Measurements from ENCODE around the gene NSD2. TPM values are rescaled to one million over a fixed set of nuclear protein-coding genes. Genes with fewer than 3 reads are reported as not detected.

NSD2 gene
- total and polyA plus RNA-seq, 4 donors = 59.0 to 102 (median 84.1) TPM

DNA sequence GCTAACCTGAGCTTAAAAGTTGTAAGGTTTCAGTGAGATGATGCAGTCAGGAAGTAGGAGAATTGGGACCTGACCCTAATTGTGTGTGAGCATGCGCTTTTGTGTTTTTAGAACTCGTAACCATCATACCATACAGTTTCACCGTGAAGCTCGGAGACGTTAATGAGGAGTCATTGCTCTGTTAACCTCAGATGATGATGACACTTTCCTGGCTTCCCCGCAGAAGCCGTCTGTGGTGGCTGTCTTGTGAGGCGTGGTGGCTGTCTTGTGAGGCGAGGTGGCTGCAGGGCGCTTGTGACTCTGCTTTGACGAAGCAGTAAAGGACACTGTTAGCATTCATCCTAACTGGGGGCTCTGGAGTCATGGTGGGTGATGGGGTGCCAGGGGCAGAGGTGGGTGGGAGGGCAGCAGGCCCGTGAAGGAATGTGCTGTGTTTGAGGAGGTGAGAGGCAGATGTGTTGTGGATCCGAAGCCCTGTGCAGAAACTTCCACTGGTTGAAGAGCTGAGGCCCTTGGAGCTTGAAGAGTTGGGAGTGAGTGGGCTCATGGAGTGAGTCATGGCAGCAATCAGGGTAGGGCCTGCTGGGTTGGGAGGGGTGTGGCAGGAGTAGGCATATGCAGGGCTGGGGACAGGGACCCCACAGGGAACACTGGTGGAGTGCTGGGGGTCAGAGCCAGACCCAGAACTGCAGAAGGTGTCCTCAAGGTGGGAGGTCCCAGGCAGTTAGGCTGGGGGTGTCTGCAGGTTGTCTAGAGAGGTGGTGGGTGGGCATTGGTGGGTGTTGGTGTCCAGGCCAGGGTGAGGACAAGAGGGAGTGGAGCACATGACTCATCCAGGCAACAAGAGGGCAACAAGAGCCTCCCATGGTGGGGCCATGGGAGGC, 57.4 kb downstream of the NSD2 start:
- H3K36me3 ChIP-seq (ENCODE audit: control insufficient read depth, insufficient read depth, low read length) = peaks cover 67% of the 10 kb centered on the region
- H3K27ac ChIP-seq (ENCODE audit: low read depth, low read length) = no peak overlapping the region
- 93% methylated on average over 10 of the region's 13 CpGs for WGBS (ENCODE audit: insufficient coverage)

DNA sequence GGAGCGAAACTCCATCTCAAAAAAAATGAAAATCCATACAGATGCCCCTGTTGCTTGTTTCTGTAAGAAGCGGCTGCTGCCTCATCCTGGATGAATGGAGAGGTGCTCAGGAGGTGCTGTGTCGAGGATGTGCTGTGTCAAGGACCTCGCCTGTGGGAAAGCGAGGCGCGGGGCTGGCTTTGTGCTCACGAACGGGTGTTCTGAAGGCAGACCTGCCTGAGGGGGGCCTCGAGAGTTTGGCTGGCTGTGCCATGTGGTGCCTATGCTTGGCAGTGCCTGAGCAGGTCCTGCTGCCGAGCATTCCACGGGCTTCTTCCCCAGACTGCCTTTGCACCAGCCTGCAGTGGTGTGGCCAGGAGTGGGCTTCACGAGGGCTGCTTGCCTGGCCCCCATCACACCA, 61.5 kb downstream of the NSD2 start:
- Histone ChIP-seq H3K36me3 (ENCODE audit: control insufficient read depth, insufficient read depth, low read length) (peaks cover 52% of the 10 kb centered on the region), H3K27ac (ENCODE audit: low read depth, low read length) (no peak overlapping the region), H3K27me3 (ENCODE audit: control insufficient read depth, insufficient read depth, low read length) (no peaks in the 10 kb centered on the region), H3K9me3 (ENCODE audit: control insufficient read depth, insufficient read depth, low read length) (no peaks in the 10 kb centered on the region), H3K4me3 (ENCODE audit: low read depth, low read length) (no peak overlapping the region), H3K4me1 (ENCODE audit: control insufficient read depth, insufficient read depth, low read length) (no peaks in the 10 kb centered on the region)
- WGBS (ENCODE audit: insufficient coverage) = 95% methylated on average over 12 of the region's 13 CpGs
- no peak for DNase-seq (ENCODE audit: low read depth in 4 of 6, low spot score in 6 of 6)

More for the DNA sequence above, 57.4 kb downstream of the NSD2 start:
- no peaks in the 10 kb centered on the region for H3K9me3 ChIP-seq (ENCODE audit: control insufficient read depth, insufficient read depth, low read length)
- no peaks in the 10 kb centered on the region for H3K27me3 ChIP-seq (ENCODE audit: control insufficient read depth, insufficient read depth, low read length)
- no peak overlapping the region for H3K4me3 ChIP-seq (ENCODE audit: low read depth, low read length)
- DNase-seq (ENCODE audit: low read depth in 4 of 6, low spot score in 6 of 6) = peak in 1 of 6 donors; percentile 4
- H3K4me1 ChIP-seq (ENCODE audit: control insufficient read depth, insufficient read depth, low read length) = no peaks in the 10 kb centered on the region

DNA sequence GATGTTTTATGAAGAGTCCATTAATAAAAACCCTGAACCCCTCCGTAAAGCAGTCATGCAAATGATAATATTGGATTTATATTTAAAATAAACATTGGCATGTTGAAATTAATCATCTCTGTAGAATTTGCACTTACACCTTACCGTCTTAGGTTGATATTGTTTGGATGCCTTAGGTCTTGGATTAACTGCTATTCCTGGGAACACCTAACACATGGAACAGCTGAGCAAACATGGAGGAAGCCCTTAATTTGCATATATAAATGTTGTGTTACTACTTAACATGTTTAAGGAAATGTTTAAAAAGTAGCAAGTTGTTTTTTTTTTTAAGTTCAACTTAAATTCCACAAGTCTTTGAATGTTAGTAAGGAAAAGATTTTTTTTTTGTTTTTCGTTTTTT, 62.5 kb downstream of the NSD2 start:
- Histone ChIP-seq H3K27ac (ENCODE audit: low read depth, low read length) (no peak overlapping the region), H3K27me3 (ENCODE audit: control insufficient read depth, insufficient read depth, low read length) (no peaks in the 10 kb centered on the region), H3K36me3 (ENCODE audit: control insufficient read depth, insufficient read depth, low read length) (peaks cover 51% of the 10 kb centered on the region), H3K9me3 (ENCODE audit: control insufficient read depth, insufficient read depth, low read length) (no peaks in the 10 kb centered on the region), H3K4me1 (ENCODE audit: control insufficient read depth, insufficient read depth, low read length) (no peaks in the 10 kb centered on the region), H3K4me3 (ENCODE audit: low read depth, low read length) (no peak overlapping the region)
- no peak for DNase-seq (ENCODE audit: low read depth in 4 of 6, low spot score in 6 of 6)
- 100% methylated on average over 1 of the region's 3 CpGs for WGBS (ENCODE audit: insufficient coverage)

DNA sequence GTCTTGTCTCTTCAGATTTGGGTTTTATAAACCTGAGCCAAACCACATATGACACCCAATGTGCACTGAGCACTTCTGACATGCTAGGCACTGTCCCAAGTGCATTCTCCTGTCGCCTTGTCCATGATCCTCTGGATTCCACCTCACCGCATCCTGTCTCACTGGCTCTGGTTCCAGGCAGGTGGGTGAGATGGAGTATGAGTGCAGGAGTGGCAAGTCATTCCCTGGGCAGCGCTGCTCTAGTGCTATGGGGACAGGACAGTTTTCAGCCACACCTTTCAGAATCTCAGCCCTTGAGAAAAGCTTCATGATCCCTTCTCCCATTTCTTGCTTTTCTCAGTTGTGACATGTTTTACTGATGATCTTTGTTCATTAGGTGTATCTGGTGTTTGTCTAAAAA, 66.4 kb downstream of the NSD2 start:
- Histone ChIP-seq H3K9me3 (ENCODE audit: control insufficient read depth, insufficient read depth, low read length) (no peaks in the 10 kb centered on the region), H3K36me3 (ENCODE audit: control insufficient read depth, insufficient read depth, low read length) (peaks cover 33% of the 10 kb centered on the region), H3K27ac (ENCODE audit: low read depth, low read length) (no peak overlapping the region), H3K4me1 (ENCODE audit: control insufficient read depth, insufficient read depth, low read length) (no peaks in the 10 kb centered on the region), H3K4me3 (ENCODE audit: low read depth, low read length) (no peak overlapping the region), H3K27me3 (ENCODE audit: control insufficient read depth, insufficient read depth, low read length) (no peaks in the 10 kb centered on the region)
- DNase-seq (ENCODE audit: low read depth in 4 of 6, low spot score in 6 of 6) = no peak
- WGBS (ENCODE audit: insufficient coverage) = 100% methylated on average over 2 of the region's 3 CpGs

DNA sequence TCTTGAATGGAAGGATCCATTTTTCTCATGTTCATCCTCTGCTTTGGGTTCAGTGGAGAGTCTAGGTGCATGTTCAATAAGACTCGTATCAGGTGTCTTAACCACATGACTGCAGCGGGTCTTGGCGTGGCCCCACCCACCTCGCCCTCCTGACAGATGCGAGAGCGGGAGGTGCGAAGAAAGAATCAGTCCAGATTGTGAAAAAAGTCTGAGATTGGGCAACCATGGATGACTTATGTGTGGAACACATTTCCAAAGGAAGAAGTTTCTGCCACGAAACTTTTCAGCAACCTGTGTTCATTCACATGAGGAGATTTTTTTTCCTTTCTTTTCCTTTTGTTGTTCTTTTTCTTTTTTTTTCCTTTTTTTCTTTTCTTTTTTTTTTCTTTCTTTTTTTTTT, 66.8 kb downstream of the NSD2 start:
- DNase-seq (ENCODE audit: low read depth in 4 of 6, low spot score in 6 of 6) = no peak
- H3K4me3 ChIP-seq (ENCODE audit: low read depth, low read length) = no peak overlapping the region
- H3K27me3 ChIP-seq (ENCODE audit: control insufficient read depth, insufficient read depth, low read length) = no peaks in the 10 kb centered on the region
- H3K4me1 ChIP-seq (ENCODE audit: control insufficient read depth, insufficient read depth, low read length) = no peaks in the 10 kb centered on the region
- H3K27ac ChIP-seq (ENCODE audit: low read depth, low read length) = no peak overlapping the region
- H3K36me3 ChIP-seq (ENCODE audit: control insufficient read depth, insufficient read depth, low read length) = peaks cover 30% of the 10 kb centered on the region
- 95% methylated on average over 7 of the region's 8 CpGs for WGBS (ENCODE audit: insufficient coverage)
- no peaks in the 10 kb centered on the region for H3K9me3 ChIP-seq (ENCODE audit: control insufficient read depth, insufficient read depth, low read length)

DNA sequence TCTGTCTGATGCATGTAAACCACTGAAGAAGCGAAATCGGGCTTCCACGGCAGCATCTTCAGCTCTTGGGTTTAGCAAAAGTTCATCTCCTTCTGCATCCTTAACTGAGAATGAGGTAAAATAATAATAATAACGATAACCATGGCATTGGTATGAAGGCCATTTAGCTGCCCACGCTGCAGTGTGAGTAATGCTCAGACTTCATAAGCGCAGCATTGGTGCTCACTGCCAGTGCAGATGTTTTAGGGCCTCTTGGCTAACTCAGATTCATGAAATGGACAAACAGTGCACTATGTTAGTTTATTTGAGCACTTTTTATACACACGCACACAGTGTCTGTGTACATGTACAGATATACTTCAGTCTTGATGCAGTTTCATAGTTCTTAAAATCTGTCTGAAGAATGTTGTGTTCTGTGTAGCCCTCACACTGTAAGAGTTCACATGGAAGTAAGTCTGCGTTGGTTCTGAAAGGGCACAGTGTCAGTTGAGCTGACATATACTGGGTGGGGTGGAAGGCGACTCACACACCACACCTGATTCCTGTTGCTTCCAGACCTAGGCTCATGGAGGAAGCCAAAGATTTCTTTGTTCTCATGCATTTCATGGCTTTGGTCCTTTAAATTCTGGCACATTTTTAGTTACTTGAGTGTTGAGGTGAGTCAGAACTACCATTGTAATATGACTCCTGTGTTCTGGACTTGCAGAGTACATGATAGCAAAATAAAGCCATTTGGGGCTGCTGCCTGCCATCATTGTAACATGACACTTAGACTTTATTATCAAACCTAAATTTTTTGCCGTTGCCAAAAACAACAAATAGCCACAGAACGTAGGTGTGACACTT, 68.7 kb downstream of the NSD2 start:
- H3K4me3 ChIP-seq (ENCODE audit: low read depth, low read length) = no peak overlapping the region
- no peak overlapping the region for H3K27ac ChIP-seq (ENCODE audit: low read depth, low read length)
- H3K27me3 ChIP-seq (ENCODE audit: control insufficient read depth, insufficient read depth, low read length) = no peaks in the 10 kb centered on the region
- H3K4me1 ChIP-seq (ENCODE audit: control insufficient read depth, insufficient read depth, low read length) = peaks cover 2% of the 10 kb centered on the region
- no peaks in the 10 kb centered on the region for H3K9me3 ChIP-seq (ENCODE audit: control insufficient read depth, insufficient read depth, low read length)
- whole genome bisulfite sequencing (ENCODE audit: insufficient coverage) = 95% methylated on average over 4 of the region's 11 CpGs
- DNase-seq (ENCODE audit: low read depth in 4 of 6, low spot score in 6 of 6) = no peak
- H3K36me3 ChIP-seq (ENCODE audit: control insufficient read depth, insufficient read depth, low read length) = peaks cover 32% of the 10 kb centered on the region

DNA sequence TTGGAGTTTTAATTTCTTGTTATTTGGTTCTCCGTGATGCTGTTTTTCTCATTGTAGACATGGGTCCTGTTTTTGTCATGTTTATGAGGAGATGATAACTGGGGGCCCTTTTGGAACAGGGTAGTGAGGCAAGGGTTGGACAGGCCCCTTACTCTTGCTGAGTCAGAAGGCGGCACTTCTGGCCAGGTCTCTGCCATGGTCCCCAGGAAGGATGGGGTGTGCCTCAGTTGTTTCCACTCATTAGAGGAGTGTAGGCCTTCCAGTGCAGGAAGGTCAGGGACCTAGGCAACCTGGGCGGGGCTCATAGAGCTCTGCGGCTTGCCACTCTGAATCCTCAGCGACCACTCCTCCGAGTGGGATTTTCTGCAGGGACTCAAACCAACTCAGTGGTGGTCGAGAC, 69.4 kb downstream of the NSD2 start:
- H3K9me3 ChIP-seq (ENCODE audit: control insufficient read depth, insufficient read depth, low read length) = no peaks in the 10 kb centered on the region
- WGBS (ENCODE audit: insufficient coverage) = 96% methylated on average over 6 of the region's 7 CpGs
- H3K36me3 ChIP-seq (ENCODE audit: control insufficient read depth, insufficient read depth, low read length) = peaks cover 25% of the 10 kb centered on the region
- peaks cover 8% of the 10 kb centered on the region for H3K4me1 ChIP-seq (ENCODE audit: control insufficient read depth, insufficient read depth, low read length)
- H3K4me3 ChIP-seq (ENCODE audit: low read depth, low read length) = no peak overlapping the region
- H3K27me3 ChIP-seq (ENCODE audit: control insufficient read depth, insufficient read depth, low read length) = no peaks in the 10 kb centered on the region
- DNase-seq (ENCODE audit: low read depth in 4 of 6, low spot score in 6 of 6) = no peak
- H3K27ac ChIP-seq (ENCODE audit: low read depth, low read length) = no peak overlapping the region

DNA sequence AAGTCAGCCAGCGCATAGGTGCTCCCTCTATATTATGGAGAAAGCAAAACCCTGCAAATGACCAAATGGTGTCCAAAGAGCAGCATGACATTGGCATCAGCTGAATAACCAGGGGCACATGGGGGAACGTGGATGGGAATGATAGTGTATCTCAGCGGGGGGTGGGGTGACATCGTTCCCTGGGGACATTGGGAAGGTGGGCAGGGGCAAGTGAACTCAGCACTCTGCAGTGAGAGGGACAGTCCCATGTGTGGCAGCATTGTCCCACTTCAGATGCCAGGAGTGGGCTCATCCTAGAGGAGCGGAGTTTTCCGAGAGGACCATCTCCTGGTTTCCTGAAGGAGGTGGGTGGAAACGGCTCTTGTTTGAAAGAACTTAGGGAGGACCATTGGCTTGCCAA, 72.7 kb downstream of the NSD2 start:
- H3K4me1 ChIP-seq (ENCODE audit: control insufficient read depth, insufficient read depth, low read length) = peaks cover 10% of the 10 kb centered on the region
- no peak overlapping the region for H3K4me3 ChIP-seq (ENCODE audit: low read depth, low read length)
- H3K27ac ChIP-seq (ENCODE audit: low read depth, low read length) = no peak overlapping the region
- 85% methylated on average over 5 of the region's 7 CpGs for WGBS (ENCODE audit: insufficient coverage)
- no peak for DNase-seq (ENCODE audit: low read depth in 4 of 6, low spot score in 6 of 6)
- H3K9me3 ChIP-seq (ENCODE audit: control insufficient read depth, insufficient read depth, low read length) = no peaks in the 10 kb centered on the region
- no peaks in the 10 kb centered on the region for H3K27me3 ChIP-seq (ENCODE audit: control insufficient read depth, insufficient read depth, low read length)
- H3K36me3 ChIP-seq (ENCODE audit: control insufficient read depth, insufficient read depth, low read length) = peaks cover 23% of the 10 kb centered on the region

DNA sequence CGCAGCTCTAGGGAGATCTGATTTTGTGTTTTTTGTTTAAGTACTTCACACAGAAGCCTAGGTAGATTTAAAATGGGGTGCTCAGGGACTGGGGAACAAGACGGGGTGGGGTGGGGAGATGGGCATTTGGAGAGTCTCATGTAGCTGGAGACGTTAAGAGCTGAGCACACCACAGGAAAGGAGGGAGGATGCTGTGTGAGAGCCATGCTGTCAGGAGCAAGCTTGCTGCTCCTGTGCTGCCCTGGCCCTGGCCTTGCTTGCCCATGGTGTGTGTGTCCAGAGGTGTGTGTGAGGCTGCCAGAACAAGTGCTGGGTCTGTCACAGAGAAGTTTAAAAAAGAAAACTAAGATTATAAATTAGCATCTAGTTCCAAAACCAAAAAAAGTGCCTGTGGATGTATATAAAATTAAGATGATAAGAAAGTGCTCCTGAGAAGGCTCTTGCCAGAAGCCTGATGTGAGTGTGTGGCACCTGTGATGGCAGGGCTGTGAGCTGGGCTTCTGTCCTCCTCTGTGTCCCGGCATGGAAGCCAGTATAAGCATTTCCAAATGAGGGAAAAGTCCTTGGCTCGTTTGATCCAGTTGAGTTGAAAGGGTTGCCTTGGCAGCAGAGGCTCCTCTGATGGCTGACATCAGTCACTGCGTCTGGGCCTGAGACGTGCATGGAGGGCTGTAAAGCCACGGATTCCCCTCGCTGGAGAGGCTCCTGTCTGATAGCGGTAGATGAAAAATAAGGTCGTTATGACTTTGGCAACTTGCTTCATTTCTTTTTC, 74.1 kb downstream of the NSD2 start:
- Histone ChIP-seq H3K4me3 (ENCODE audit: low read depth, low read length) (no peak overlapping the region), H3K27ac (ENCODE audit: low read depth, low read length) (no peak overlapping the region), H3K4me1 (ENCODE audit: control insufficient read depth, insufficient read depth, low read length) (peaks cover 10% of the 10 kb centered on the region), H3K27me3 (ENCODE audit: control insufficient read depth, insufficient read depth, low read length) (no peaks in the 10 kb centered on the region), H3K9me3 (ENCODE audit: control insufficient read depth, insufficient read depth, low read length) (no peaks in the 10 kb centered on the region), H3K36me3 (ENCODE audit: control insufficient read depth, insufficient read depth, low read length) (peaks cover 24% of the 10 kb centered on the region)
- DNase-seq (ENCODE audit: low read depth in 4 of 6, low spot score in 6 of 6) = peak in 5 of 6 donors; percentile 14 to 78 (median 18)
- WGBS (ENCODE audit: insufficient coverage) = 46% methylated on average over 6 of the region's 11 CpGs
